HL-60 (cell line): ENCODE results near the gene CLDN14.

ENCODE experiments used
- GABPA ChIP-seq: IDR thresholded peaks from 2 replicates; pipeline ENCODE4 v1.6.1; 2012; ENCODE audit warnings: low read depth
- POLR2AphosphoS5 ChIP-seq: IDR thresholded peaks from 2 replicates; pipeline ENCODE4 v1.6.1; 2012; ENCODE audit warnings: low read depth
- SPI1 ChIP-seq: IDR thresholded peaks from 2 replicates; pipeline ENCODE4 v1.6.1; 2012; ENCODE audit warnings: low read depth, mild to moderate bottlenecking, borderline replicate concordance
- TF ChIP-seq, protein P1 (sequence below): IDR thresholded peaks from one replicate; pipeline ENCODE4 v1.5.1; 2011; ENCODE audit warnings: low read length, control low read depth, inconsistent platforms; ENCODE audit not compliant: insufficient read depth
- TF ChIP-seq, protein P2 (sequence below): IDR thresholded peaks from 2 replicates; pipeline ENCODE4 v1.6.1; 2012; ENCODE audit warnings: low read depth; ENCODE audit not compliant: insufficient replicate concordance

DNA sequence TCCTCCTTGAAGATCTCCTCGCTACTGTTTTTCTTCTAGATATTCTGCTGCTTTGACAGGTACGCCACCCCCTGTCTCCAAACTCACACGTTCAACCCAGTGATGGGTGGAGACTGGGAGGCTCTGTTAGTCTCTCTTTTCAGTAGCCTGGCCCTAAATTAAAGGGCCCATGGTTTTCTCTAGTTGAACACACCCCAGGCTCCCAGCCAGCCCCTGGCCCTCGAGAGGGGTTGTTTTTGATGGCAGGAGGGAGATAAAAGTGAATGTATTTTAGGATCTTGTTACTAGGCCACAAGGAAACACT lies 21.6 kb upstream of the CLDN14 start:
- TF ChIP-seq, protein P1, sequence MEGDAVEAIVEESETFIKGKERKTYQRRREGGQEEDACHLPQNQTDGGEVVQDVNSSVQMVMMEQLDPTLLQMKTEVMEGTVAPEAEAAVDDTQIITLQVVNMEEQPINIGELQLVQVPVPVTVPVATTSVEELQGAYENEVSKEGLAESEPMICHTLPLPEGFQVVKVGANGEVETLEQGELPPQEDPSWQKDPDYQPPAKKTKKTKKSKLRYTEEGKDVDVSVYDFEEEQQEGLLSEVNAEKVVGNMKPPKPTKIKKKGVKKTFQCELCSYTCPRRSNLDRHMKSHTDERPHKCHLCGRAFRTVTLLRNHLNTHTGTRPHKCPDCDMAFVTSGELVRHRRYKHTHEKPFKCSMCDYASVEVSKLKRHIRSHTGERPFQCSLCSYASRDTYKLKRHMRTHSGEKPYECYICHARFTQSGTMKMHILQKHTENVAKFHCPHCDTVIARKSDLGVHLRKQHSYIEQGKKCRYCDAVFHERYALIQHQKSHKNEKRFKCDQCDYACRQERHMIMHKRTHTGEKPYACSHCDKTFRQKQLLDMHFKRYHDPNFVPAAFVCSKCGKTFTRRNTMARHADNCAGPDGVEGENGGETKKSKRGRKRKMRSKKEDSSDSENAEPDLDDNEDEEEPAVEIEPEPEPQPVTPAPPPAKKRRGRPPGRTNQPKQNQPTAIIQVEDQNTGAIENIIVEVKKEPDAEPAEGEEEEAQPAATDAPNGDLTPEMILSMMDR, result no peak
- TF ChIP-seq POLR2AphosphoS5, result no peak
- TF ChIP-seq, protein P2, sequence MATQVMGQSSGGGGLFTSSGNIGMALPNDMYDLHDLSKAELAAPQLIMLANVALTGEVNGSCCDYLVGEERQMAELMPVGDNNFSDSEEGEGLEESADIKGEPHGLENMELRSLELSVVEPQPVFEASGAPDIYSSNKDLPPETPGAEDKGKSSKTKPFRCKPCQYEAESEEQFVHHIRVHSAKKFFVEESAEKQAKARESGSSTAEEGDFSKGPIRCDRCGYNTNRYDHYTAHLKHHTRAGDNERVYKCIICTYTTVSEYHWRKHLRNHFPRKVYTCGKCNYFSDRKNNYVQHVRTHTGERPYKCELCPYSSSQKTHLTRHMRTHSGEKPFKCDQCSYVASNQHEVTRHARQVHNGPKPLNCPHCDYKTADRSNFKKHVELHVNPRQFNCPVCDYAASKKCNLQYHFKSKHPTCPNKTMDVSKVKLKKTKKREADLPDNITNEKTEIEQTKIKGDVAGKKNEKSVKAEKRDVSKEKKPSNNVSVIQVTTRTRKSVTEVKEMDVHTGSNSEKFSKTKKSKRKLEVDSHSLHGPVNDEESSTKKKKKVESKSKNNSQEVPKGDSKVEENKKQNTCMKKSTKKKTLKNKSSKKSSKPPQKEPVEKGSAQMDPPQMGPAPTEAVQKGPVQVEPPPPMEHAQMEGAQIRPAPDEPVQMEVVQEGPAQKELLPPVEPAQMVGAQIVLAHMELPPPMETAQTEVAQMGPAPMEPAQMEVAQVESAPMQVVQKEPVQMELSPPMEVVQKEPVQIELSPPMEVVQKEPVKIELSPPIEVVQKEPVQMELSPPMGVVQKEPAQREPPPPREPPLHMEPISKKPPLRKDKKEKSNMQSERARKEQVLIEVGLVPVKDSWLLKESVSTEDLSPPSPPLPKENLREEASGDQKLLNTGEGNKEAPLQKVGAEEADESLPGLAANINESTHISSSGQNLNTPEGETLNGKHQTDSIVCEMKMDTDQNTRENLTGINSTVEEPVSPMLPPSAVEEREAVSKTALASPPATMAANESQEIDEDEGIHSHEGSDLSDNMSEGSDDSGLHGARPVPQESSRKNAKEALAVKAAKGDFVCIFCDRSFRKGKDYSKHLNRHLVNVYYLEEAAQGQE, result no peak
- TF ChIP-seq GABPA, result no peak
- no peak for TF ChIP-seq SPI1
